ENCODE results near the gene HM13. TPM values are rescaled to one million over a fixed set of nuclear protein-coding genes. Genes with fewer than 3 reads are reported as not detected.

The HM13 gene
- total and polyA plus RNA-seq, 9 of the 15 experiments (the other 6 are each of a cell fraction or from before 2014, with no cell fraction given) = 7.7 to 136 (median 74.5) TPM

DNA sequence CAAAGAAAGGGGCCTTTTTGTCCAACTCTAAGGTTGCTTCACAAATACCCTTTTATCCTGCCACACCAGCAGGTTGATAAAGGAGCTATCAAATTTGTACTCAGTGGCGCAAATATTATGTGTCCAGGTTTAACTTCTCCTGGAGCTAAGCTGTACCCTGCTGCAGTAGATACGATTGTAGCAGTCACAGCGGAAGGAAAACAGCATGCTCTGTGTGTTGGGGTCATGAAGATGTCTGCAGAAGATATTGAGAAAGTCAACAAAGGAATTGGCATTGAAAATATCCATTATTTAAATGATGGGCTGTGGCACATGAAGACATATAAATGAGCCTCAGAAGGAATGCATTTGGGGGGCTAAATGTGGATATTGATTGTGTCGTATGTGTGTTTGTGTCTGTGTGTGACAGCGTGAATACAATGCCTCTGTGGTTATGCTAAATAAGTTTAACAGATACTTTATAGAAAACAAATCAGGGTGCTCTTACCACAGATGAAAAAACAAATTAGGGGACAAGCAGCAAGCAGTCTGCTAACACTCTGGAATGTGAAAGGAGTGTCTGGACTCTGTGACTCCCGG, 33.6 kb downstream of the HM13 start (continued):
- 0 out of 4 replicates have a peak, but pooled peaks of 1 of the 2 experiments have one; percentile 2 for TF ChIP-seq FOXK2 (conservative IDR thresholded peaks at IDR 0.05 in 1 of 2, IDR thresholded peaks at IDR 0.05 in 1 of 2; ENCODE audit: low read depth in 2 of 2)
- TF ChIP-seq CBFB (CRISPR knock-in tag; IDR thresholded peaks at IDR 0.05) = no peak

DNA sequence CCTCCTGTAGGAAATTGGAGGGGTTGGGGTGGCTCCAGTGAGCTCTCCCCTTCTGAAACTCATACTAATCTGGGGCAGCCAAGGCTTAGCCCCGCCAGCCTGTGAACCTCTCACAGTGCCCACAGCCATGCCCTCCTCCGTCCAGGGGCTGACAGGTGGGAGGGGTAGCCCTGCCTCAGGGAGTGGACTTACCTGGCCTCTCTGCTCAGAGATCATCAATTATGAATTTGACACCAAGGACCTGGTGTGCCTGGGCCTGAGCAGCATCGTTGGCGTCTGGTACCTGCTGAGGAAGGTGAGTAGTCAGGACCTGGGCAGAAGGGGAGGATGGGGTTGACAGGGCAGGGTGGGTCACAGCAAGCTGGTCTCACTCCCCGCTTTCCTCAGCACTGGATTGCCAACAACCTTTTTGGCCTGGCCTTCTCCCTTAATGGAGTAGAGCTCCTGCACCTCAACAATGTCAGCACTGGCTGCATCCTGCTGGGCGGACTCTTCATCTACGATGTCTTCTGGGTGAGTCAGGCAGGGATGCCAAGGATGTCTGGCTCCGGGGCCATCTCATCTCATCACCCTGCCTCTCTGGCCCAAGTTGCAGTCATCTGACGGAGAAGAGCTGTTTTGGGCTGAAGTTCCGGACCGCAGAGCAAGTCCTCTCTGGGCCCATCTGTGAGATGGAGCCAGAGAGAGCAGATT, 34.7 kb downstream of the HM13 start:
- BruUV-seq (replicated peaks) = no TSS peak
- POLR2A ChIA-PET = interaction anchor here (0.6 to 0.7 kb wide), 2 partner anchors 12 to 21 kb away, joined by 3 read pairs; no protein-coding TSS in a partner anchor
- no peaks in the 10 kb centered on the region for H3K9me3 ChIP-seq (replicated peaks; ENCODE audit: control insufficient read depth, insufficient read depth, low read depth, low read length)
- FAIRE-seq (no peak), ATAC-seq (no peak), DNase-seq (ENCODE audit: extremely low read depth in 1 of 4, low spot score in 3 of 4) (no peak)
- no peaks in the 10 kb centered on the region for H3K9me1 ChIP-seq (ENCODE audit: control insufficient read depth, insufficient read depth, low read length)
- H4K20me1 ChIP-seq (replicated peaks; ENCODE audit: control insufficient read depth, insufficient read depth, low read length) = no peaks in the 10 kb centered on the region; the same call in 1 of the 2 replicates
- H3K4me2 ChIP-seq (ENCODE audit: insufficient read depth, low read length) = no peak overlapping the region
- CTCF ChIA-PET (ENCODE audit: low intra/inter-chr PET ratio) = no interaction called here
- no peak overlapping the region for H2AFZ ChIP-seq (ENCODE audit: low read depth, low read length)
- H3K36me3 ChIP-seq (ENCODE audit: control insufficient read depth, insufficient read depth, low read length) = peaks cover 92% of the 10 kb centered on the region; the same call in 2 of the 3 replicates
- TF ChIP-seq, protein P1, sequence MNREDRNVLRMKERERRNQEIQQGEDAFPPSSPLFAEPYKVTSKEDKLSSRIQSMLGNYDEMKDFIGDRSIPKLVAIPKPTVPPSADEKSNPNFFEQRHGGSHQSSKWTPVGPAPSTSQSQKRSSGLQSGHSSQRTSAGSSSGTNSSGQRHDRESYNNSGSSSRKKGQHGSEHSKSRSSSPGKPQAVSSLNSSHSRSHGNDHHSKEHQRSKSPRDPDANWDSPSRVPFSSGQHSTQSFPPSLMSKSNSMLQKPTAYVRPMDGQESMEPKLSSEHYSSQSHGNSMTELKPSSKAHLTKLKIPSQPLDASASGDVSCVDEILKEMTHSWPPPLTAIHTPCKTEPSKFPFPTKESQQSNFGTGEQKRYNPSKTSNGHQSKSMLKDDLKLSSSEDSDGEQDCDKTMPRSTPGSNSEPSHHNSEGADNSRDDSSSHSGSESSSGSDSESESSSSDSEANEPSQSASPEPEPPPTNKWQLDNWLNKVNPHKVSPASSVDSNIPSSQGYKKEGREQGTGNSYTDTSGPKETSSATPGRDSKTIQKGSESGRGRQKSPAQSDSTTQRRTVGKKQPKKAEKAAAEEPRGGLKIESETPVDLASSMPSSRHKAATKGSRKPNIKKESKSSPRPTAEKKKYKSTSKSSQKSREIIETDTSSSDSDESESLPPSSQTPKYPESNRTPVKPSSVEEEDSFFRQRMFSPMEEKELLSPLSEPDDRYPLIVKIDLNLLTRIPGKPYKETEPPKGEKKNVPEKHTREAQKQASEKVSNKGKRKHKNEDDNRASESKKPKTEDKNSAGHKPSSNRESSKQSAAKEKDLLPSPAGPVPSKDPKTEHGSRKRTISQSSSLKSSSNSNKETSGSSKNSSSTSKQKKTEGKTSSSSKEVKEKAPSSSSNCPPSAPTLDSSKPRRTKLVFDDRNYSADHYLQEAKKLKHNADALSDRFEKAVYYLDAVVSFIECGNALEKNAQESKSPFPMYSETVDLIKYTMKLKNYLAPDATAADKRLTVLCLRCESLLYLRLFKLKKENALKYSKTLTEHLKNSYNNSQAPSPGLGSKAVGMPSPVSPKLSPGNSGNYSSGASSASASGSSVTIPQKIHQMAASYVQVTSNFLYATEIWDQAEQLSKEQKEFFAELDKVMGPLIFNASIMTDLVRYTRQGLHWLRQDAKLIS (CRISPR knock-in tag; IDR thresholded peaks at IDR 0.05) = no peak
- no peak for TF ChIP-seq PHF21A (IDR thresholded peaks at IDR 0.05; ENCODE audit: borderline replicate concordance, low read depth)
- TF ChIP-seq GATAD2A (IDR thresholded peaks at IDR 0.05) = no peak
- TF ChIP-seq ZNF830 (CRISPR knock-in tag; IDR thresholded peaks at IDR 0.05) = no peak
- TF ChIP-seq CEBPZ (IDR thresholded peaks at IDR 0.05; ENCODE audit: borderline replicate concordance, low read depth, low read length) = no peak
- TF ChIP-seq NONO (IDR thresholded peaks at IDR 0.05; ENCODE audit: low read depth in 2 of 2, low read length in 1 of 2) = no peak
- no peak for TF ChIP-seq ZNF408 (CRISPR knock-in tag; IDR thresholded peaks at IDR 0.05; ENCODE audit: low read depth)
- TF ChIP-seq POLR2G (IDR thresholded peaks at IDR 0.05; ENCODE audit: low read depth, low read length) = 0 out of 2 replicates have a peak, but pooled peaks have one; percentile 29
- no peak for TF ChIP-seq SAFB2 (IDR thresholded peaks at IDR 0.05; ENCODE audit: borderline replicate concordance, low read depth, low read length, severe bottlenecking)
- H3K9ac ChIP-seq (ENCODE audit: insufficient read depth in 1 of 2, low read depth in 2 of 2, low read length in 2 of 2) = peak overlapping the region; percentile 79 to 81; a peak in 3 of 4 replicates
- no peak overlapping the region for H3K27ac ChIP-seq (ENCODE audit: extremely low read depth, low read depth, low read length)
- no peak overlapping the region; the same call in 1 of the 2 replicates for H3K4me3 ChIP-seq
- peaks cover 38% of the 10 kb centered on the region for H3K79me2 ChIP-seq (ENCODE audit: control insufficient read depth, insufficient read depth, low read length)
- H3K27me3 ChIP-seq (ENCODE audit: control insufficient read depth in 2 of 2, insufficient read depth in 2 of 2, low read length in 2 of 2) = no peaks in the 10 kb centered on the region
- peaks cover 0 to 11% of the 10 kb centered on the region in 2 experiments; a peak in 4 of 5 replicates for H3K4me1 ChIP-seq (replicated peaks in 1 of 2; ENCODE audit: control insufficient read depth in 2 of 2, insufficient read depth in 2 of 2, low read length in 2 of 2)
- 88% methylated on average over 11 of the region's 11 CpGs for WGBS (ENCODE audit: insufficient coverage, low coverage, missing lambda C conversion rate)
- in situ Hi-C loops (cut with MboI) (no loop called here), intact Hi-C loops (cut with micrococcal nuclease) (no loop called here)
